GM23338 (cell line): ENCODE results near the gene CD244. TPM values are rescaled to one million over a fixed set of nuclear protein-coding genes. Genes with fewer than 3 reads are reported as not detected.

ENCODE experiments used
- ATAC-seq: fragments of 200-7000 bp; cut with Tn5 transposase; 3 replicates; pipeline ENCODE4 v1.9.1; 2020
- DNase-seq: peaks from one replicate; pipeline ENCODE4 v3.0.0-alpha.2; 2015; ENCODE audit warnings: low spot score
- H2AFZ ChIP-seq: fragments of 200-600 bp; sonication (generic); 2 replicates; pipeline ENCODE4 v1.8.0; 2016; ENCODE audit warnings: antibody characterized with exemption, mild to moderate bottlenecking, moderate library complexity
- H3F3A ChIP-seq: fragments of 200-600 bp; sonication (generic); replicated peaks from 2 replicates; pipeline ENCODE4 v1.8.0; 2017; ENCODE audit warnings: antibody characterized with exemption, mixed run types, low read depth
- H3K27ac ChIP-seq: fragments of 200-600 bp; sonication (generic); 2 replicates; pipeline ENCODE4 v1.6.1; 2016; ENCODE audit warnings: low read depth
- H3K27me3 ChIP-seq: fragments of 200-600 bp; sonication (generic); 2 replicates; pipeline ENCODE4 v1.8.0; 2016; ENCODE audit warnings: mild to moderate bottlenecking, mixed run types, moderate library complexity; ENCODE audit not compliant: insufficient read depth
- H3K36me3 ChIP-seq: fragments of 200-600 bp; sonication (generic); 2 replicates; pipeline ENCODE4 v1.8.0; 2016; ENCODE audit warnings: mild to moderate bottlenecking; ENCODE audit not compliant: insufficient read depth
- H3K4me1 ChIP-seq: fragments of 200-600 bp; sonication (generic); 2 replicates; pipeline ENCODE4 v1.8.0; 2016; ENCODE audit warnings: mild to moderate bottlenecking, moderate library complexity; ENCODE audit not compliant: insufficient read depth
- H3K4me2 ChIP-seq: fragments of 200-600 bp; sonication (generic); 2 replicates; pipeline ENCODE4 v1.7.1; 2017; ENCODE audit warnings: mixed run types
- H3K4me3 ChIP-seq: fragments of 200-600 bp; sonication (generic); 2 replicates; pipeline ENCODE4 v1.6.1; 2016; ENCODE audit warnings: mixed run types
- H3K79me2 ChIP-seq: fragments of 200-600 bp; sonication (generic); replicated peaks from 2 replicates; pipeline ENCODE4 v1.8.0; 2017; ENCODE audit warnings: mild to moderate bottlenecking; ENCODE audit not compliant: insufficient read depth
- H3K9me2 ChIP-seq: fragments of 200-600 bp; sonication (generic); 2 replicates; pipeline ENCODE4 v1.8.0; 2017; ENCODE audit not compliant: insufficient read depth
- H4K20me1 ChIP-seq: fragments of 200-600 bp; sonication (generic); replicated peaks from 2 replicates; pipeline ENCODE4 v1.8.0; 2017; ENCODE audit warnings: mild to moderate bottlenecking; ENCODE audit not compliant: insufficient read depth
- H3K27ac Mint-ChIP-seq: 2 replicates; pipeline ENCODE4 v1.8.0; 2020; ENCODE audit warnings: inconsistent platforms, mild to moderate bottlenecking, moderate library complexity, mixed read lengths
- H3K27me3 Mint-ChIP-seq: 3 replicates; pipeline ENCODE4 v1.8.0; 2022; ENCODE audit warnings: low read depth, mild to moderate bottlenecking, moderate library complexity, mixed read lengths, inconsistent platforms; ENCODE audit not compliant: insufficient read depth, poor library complexity
- H3K36me3 Mint-ChIP-seq: 3 replicates; pipeline ENCODE4 v1.8.0; 2021; ENCODE audit warnings: low read depth, mild to moderate bottlenecking, inconsistent platforms, moderate library complexity, mixed read lengths
- H3K4me1 Mint-ChIP-seq: 3 replicates; pipeline ENCODE4 v1.8.0; 2020; ENCODE audit warnings: mild to moderate bottlenecking, inconsistent platforms, mixed read lengths
- H3K4me3 Mint-ChIP-seq: 3 replicates; pipeline ENCODE4 v1.8.0; 2021; ENCODE audit warnings: moderate library complexity, mild to moderate bottlenecking, inconsistent platforms, mixed read lengths
- H3K9me3 Mint-ChIP-seq: 3 replicates; pipeline ENCODE4 v1.8.0; 2020; ENCODE audit warnings: moderate library complexity, mild to moderate bottlenecking, inconsistent platforms, mixed read lengths
- CREB1 ChIP-seq: fragments of 250-450 bp; sonication (Bioruptor Pico); IDR thresholded peaks from 2 replicates; pipeline ENCODE4 v1.5.0; 2020; ENCODE audit warnings: low read depth, mild to moderate bottlenecking, moderate library complexity
- EZH2 ChIP-seq: fragments of 200-600 bp; sonication (generic); IDR thresholded peaks from one replicate; pipeline ENCODE4 v1.8.0; 2017; ENCODE audit warnings: antibody characterized with exemption, mild to moderate bottlenecking, low read depth; ENCODE audit not compliant: unreplicated experiment
- EZH2phosphoT487 ChIP-seq: fragments of 200-600 bp; sonication (generic); IDR thresholded peaks from one replicate; pipeline ENCODE4 v1.8.1; 2018; ENCODE audit warnings: antibody characterized with exemption; ENCODE audit not compliant: unreplicated experiment
- polyA plus RNA-seq: library from polyadenylated mRNA; unstranded; fragments of >200 nt; fragmentation: Nextera tagmentation; extraction: Ambion mirVana; gene quantifications from 2 replicates; pipeline ENCODE4 v1.2.1, GENCODE V29; 2016
- total RNA-seq: library from RNA; depleted of rRNA; stranded (reverse); fragments of >200 nt; shearing (Covaris generic); gene quantifications from 2 replicates; pipeline ENCODE4 v1.2.3, GENCODE V29; 2014
- TF ChIP-seq, protein P1 (sequence below): IDR thresholded peaks from one replicate; pipeline ENCODE4 v1.6.1; 2018; ENCODE audit warnings: antibody characterized with exemption; ENCODE audit not compliant: unreplicated experiment
- TF ChIP-seq, protein P2 (sequence below): fragments of 250-450 bp; sonication (Bioruptor Pico); IDR thresholded peaks from 2 replicates; pipeline ENCODE4 v1.5.0; 2020; ENCODE audit warnings: mild to moderate bottlenecking, moderate library complexity
- TF ChIP-seq, protein P3 (sequence below), 2 experiments: fragments of 200-600 bp in 1 of 2; sonication (generic) in 1 of 2; conservative IDR thresholded peaks; 2 replicates each; pipeline versions ENCODE4 v1.5.1 to v1.6.1; 2016 to 2017; ENCODE audit warnings: antibody characterized with exemption in 2 of 2, low read depth in 2 of 2, mild to moderate bottlenecking in 2 of 2, moderate library complexity in 1 of 2

Gene CD244
- total and polyA plus RNA-seq, 2 experiments from 2014 or later = not detected

DNA sequence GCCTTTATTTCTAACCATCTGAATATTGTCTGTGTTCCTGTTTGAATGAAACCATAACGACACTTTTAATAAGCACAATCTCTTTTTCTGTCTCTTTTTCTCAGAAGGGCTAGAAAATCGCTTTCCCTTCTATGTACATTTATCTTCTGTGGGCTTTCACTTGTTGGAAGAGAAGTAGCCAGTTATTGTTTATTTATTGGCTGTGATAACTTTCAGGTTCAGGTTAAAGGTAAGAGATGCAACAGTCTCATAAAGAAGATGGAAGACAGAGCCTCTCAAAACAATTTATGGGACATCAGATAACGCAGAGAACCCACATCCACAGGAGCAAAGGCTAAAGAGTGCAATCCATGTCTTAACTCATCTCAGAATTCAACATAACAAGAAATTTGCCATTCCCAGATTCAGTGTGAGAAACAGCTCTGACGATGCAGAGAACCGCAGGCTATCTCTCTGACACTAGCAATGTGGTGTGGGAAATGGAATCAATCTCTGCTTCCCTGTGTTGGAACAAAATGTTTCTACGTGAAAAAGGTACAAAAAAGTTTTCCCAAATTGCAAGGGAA lies 4.1 kb upstream of the CD244 start:
- 0 out of 2 replicates have a peak, but pooled peaks cover 6% of the 10 kb centered on the region for H3K4me1 ChIP-seq
- Mint-ChIP-seq H3K36me3 (no peaks in the 10 kb centered on the region), H3K4me3 (no peak overlapping the region), H3K4me1 (peaks cover 6% of the 10 kb centered on the region; the same call in 2 of the 3 replicates), H3K9me3 (no peaks in the 10 kb centered on the region), H3K27ac (no peak overlapping the region), H3K27me3 (no peaks in the 10 kb centered on the region)
- no peaks in the 10 kb centered on the region for H3K79me2 ChIP-seq
- ATAC-seq (no peak), DNase-seq (no peak)
- TF ChIP-seq, protein P1, sequence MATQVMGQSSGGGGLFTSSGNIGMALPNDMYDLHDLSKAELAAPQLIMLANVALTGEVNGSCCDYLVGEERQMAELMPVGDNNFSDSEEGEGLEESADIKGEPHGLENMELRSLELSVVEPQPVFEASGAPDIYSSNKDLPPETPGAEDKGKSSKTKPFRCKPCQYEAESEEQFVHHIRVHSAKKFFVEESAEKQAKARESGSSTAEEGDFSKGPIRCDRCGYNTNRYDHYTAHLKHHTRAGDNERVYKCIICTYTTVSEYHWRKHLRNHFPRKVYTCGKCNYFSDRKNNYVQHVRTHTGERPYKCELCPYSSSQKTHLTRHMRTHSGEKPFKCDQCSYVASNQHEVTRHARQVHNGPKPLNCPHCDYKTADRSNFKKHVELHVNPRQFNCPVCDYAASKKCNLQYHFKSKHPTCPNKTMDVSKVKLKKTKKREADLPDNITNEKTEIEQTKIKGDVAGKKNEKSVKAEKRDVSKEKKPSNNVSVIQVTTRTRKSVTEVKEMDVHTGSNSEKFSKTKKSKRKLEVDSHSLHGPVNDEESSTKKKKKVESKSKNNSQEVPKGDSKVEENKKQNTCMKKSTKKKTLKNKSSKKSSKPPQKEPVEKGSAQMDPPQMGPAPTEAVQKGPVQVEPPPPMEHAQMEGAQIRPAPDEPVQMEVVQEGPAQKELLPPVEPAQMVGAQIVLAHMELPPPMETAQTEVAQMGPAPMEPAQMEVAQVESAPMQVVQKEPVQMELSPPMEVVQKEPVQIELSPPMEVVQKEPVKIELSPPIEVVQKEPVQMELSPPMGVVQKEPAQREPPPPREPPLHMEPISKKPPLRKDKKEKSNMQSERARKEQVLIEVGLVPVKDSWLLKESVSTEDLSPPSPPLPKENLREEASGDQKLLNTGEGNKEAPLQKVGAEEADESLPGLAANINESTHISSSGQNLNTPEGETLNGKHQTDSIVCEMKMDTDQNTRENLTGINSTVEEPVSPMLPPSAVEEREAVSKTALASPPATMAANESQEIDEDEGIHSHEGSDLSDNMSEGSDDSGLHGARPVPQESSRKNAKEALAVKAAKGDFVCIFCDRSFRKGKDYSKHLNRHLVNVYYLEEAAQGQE = no peak
- TF ChIP-seq, protein P2, sequence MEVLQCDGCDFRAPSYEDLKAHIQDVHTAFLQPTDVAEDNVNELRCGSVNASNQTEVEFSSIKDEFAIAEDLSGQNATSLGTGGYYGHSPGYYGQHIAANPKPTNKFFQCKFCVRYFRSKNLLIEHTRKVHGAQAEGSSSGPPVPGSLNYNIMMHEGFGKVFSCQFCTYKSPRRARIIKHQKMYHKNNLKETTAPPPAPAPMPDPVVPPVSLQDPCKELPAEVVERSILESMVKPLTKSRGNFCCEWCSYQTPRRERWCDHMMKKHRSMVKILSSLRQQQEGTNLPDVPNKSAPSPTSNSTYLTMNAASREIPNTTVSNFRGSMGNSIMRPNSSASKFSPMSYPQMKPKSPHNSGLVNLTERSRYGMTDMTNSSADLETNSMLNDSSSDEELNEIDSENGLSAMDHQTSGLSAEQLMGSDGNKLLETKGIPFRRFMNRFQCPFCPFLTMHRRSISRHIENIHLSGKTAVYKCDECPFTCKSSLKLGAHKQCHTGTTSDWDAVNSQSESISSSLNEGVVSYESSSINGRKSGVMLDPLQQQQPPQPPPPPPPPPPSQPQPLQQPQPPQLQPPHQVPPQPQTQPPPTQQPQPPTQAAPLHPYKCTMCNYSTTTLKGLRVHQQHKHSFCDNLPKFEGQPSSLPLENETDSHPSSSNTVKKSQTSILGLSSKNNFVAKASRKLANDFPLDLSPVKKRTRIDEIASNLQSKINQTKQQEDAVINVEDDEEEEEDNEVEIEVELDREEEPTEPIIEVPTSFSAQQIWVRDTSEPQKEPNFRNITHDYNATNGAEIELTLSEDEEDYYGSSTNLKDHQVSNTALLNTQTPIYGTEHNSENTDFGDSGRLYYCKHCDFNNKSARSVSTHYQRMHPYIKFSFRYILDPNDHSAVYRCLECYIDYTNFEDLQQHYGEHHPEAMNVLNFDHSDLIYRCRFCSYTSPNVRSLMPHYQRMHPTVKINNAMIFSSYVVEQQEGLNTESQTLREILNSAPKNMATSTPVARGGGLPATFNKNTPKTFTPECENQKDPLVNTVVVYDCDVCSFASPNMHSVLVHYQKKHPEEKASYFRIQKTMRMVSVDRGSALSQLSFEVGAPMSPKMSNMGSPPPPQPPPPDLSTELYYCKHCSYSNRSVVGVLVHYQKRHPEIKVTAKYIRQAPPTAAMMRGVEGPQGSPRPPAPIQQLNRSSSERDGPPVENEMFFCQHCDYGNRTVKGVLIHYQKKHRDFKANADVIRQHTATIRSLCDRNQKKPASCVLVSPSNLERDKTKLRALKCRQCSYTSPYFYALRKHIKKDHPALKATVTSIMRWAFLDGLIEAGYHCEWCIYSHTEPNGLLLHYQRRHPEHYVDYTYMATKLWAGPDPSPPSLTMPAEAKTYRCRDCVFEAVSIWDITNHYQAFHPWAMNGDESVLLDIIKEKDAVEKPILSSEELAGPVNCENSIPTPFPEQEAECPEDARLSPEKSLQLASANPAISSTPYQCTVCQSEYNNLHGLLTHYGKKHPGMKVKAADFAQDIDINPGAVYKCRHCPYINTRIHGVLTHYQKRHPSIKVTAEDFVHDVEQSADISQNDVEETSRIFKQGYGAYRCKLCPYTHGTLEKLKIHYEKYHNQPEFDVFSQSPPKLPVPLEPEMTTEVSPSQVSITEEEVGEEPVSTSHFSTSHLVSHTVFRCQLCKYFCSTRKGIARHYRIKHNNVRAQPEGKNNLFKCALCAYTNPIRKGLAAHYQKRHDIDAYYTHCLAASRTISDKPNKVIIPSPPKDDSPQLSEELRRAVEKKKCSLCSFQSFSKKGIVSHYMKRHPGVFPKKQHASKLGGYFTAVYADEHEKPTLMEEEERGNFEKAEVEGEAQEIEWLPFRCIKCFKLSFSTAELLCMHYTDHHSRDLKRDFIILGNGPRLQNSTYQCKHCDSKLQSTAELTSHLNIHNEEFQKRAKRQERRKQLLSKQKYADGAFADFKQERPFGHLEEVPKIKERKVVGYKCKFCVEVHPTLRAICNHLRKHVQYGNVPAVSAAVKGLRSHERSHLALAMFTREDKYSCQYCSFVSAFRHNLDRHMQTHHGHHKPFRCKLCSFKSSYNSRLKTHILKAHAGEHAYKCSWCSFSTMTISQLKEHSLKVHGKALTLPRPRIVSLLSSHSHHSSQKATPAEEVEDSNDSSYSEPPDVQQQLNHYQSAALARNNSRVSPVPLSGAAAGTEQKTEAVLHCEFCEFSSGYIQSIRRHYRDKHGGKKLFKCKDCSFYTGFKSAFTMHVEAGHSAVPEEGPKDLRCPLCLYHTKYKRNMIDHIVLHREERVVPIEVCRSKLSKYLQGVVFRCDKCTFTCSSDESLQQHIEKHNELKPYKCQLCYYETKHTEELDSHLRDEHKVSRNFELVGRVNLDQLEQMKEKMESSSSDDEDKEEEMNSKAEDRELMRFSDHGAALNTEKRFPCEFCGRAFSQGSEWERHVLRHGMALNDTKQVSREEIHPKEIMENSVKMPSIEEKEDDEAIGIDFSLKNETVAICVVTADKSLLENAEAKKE = no peak
- TF ChIP-seq EZH2 (no peak), EZH2phosphoT487 (no peak), CREB1 (CRISPR knock-in tag) (no peak)
- TF ChIP-seq, protein P3, sequence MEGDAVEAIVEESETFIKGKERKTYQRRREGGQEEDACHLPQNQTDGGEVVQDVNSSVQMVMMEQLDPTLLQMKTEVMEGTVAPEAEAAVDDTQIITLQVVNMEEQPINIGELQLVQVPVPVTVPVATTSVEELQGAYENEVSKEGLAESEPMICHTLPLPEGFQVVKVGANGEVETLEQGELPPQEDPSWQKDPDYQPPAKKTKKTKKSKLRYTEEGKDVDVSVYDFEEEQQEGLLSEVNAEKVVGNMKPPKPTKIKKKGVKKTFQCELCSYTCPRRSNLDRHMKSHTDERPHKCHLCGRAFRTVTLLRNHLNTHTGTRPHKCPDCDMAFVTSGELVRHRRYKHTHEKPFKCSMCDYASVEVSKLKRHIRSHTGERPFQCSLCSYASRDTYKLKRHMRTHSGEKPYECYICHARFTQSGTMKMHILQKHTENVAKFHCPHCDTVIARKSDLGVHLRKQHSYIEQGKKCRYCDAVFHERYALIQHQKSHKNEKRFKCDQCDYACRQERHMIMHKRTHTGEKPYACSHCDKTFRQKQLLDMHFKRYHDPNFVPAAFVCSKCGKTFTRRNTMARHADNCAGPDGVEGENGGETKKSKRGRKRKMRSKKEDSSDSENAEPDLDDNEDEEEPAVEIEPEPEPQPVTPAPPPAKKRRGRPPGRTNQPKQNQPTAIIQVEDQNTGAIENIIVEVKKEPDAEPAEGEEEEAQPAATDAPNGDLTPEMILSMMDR (conservative IDR thresholded peaks at IDR 0.05; ENCODE audit: low read depth in 2 of 2) = no peak
- no peak overlapping the region for H3K4me3 ChIP-seq
- no peak overlapping the region for H3K27ac ChIP-seq
- no peaks in the 10 kb centered on the region for H4K20me1 ChIP-seq
- H3F3A ChIP-seq = no peaks in the 10 kb centered on the region
- no peaks in the 10 kb centered on the region for H3K27me3 ChIP-seq
- H2AFZ ChIP-seq = no peak overlapping the region; the same call in 1 of the 2 replicates
- H3K9me2 ChIP-seq = no peaks in the 10 kb centered on the region; the same call in 1 of the 2 replicates
- no peak overlapping the region for H3K4me2 ChIP-seq
- H3K36me3 ChIP-seq = no peaks in the 10 kb centered on the region
